ENCODE data around the gene IGFL4. TPM values are rescaled to one million over a fixed set of nuclear protein-coding genes. Genes with fewer than 3 reads are reported as not detected.

Gene IGFL4
- total and polyA plus RNA-seq, 3 donors from 2014 or later, result 0.37 to 0.79 (median 0.56) TPM

DNA sequence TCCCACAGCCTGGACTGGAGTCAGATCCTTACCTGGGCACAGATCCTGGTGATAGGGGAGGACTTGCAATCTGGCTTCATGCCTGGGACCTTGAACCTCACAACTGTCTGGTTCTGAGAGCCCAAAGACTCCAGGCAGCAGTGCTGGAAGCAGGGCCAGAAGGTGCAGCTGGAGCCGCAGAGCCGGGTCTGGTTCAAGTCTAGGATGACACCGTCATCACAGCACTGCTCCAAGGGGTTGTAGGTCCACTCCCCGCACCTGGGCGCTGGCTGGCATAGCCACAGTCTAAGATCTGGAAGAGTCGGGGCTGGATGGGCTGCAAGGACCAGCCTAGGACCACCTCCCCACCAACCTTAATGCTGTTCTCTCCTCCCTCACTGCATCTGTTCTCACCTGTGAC, 677 bp downstream of the IGFL4 start:
- H3K4me1 ChIP-seq, result no peaks in the 10 kb centered on the region
- TF ChIP-seq, protein P1, sequence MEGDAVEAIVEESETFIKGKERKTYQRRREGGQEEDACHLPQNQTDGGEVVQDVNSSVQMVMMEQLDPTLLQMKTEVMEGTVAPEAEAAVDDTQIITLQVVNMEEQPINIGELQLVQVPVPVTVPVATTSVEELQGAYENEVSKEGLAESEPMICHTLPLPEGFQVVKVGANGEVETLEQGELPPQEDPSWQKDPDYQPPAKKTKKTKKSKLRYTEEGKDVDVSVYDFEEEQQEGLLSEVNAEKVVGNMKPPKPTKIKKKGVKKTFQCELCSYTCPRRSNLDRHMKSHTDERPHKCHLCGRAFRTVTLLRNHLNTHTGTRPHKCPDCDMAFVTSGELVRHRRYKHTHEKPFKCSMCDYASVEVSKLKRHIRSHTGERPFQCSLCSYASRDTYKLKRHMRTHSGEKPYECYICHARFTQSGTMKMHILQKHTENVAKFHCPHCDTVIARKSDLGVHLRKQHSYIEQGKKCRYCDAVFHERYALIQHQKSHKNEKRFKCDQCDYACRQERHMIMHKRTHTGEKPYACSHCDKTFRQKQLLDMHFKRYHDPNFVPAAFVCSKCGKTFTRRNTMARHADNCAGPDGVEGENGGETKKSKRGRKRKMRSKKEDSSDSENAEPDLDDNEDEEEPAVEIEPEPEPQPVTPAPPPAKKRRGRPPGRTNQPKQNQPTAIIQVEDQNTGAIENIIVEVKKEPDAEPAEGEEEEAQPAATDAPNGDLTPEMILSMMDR (IDR thresholded peaks at IDR 0.05), result no peak
- TF ChIP-seq POLR2A (IDR thresholded peaks at IDR 0.05), result no peak
- H3K27ac ChIP-seq, result no peak overlapping the region
- no peak overlapping the region for H3K4me3 ChIP-seq
- DNase-seq, result no peak
- no peaks in the 10 kb centered on the region for H3K9me3 ChIP-seq
- no peaks in the 10 kb centered on the region for H3K27me3 ChIP-seq
- WGBS, 2 donors, result 90 to 95% methylated on average over 6 of the region's 6 CpGs
- intact Hi-C loops (cut with DNase I; ENCODE audit: low total_unique reads), result no loop called here
- H3K36me3 ChIP-seq (ENCODE audit: low read depth, missing control alignments), result no peaks in the 10 kb centered on the region

DNA sequence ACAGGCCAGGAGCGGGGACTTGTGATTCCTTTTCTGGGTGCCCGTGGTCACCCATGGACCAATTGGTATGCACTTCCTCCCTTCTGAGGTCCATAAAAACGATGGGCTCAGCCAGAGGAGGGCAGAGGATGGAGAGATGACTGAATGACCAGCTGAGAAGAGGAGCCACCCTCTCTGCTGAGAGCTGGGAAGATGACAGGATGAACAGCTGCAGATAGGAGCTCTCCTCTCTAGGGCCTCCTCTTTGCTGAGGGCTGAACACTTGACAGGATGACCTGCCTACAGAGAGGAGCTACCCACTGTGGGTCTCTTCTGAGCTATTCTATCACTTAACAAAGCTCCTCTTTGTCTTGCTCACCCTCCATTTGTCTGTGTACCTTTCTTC, 4.1 kb downstream of the IGFL4 start:
- Histone ChIP-seq H3K27me3 (no peaks in the 10 kb centered on the region), H3K36me3 (ENCODE audit: low read depth, missing control alignments) (no peaks in the 10 kb centered on the region), H3K4me1 (no peaks in the 10 kb centered on the region), H3K4me3 (no peak overlapping the region), H3K9me3 (no peaks in the 10 kb centered on the region), H3K27ac (no peak overlapping the region)
- DNase-seq, result no peak
- intact Hi-C loops (cut with DNase I; ENCODE audit: low total_unique reads), result no loop called here
- TF ChIP-seq, protein P1 (IDR thresholded peaks at IDR 0.05), result no peak
- no peak for TF ChIP-seq POLR2A (IDR thresholded peaks at IDR 0.05)
- 71 to 100% methylated on average over 1 to 3 of the region's 3 CpGs for WGBS, 2 donors

DNA sequence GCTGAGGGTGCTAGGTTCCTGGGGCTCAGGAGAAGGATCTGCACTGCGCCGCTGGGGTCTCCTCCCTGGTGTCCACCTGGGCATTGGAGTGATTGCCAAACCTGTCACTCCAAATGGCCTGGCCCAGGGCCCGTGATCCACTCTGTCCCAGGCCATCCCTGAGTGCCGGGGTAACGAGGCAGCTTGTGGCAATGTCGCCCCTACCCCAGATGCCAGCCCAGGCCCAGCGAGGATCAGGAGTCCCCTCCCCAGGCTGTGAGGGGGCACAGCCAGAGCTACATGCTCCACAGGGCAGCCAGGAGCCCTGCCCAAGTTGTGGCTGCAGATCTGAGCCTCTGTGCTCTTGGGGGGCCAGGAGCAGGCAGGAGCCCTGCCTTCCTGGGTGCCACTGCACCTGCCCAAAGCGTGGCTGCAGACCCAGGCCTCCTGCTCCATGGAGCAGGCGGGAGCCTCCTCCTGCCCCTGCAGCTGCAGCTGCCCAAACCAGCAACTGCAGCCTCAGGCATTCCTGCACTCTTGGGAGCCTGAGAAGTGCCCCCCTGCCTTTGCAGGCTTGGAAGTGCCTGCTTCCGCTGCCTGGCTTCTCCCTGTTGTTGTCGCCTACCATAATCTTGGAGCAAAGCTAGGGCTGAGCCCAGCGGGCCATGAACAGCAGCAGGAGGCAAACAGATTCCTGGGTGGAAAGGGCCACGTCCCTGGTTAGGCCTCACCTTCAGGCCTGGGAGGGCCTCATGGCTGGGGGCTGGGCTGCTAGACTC, 4.6 kb downstream of the IGFL4 start:
- no peak overlapping the region for H3K4me3 ChIP-seq
- intact Hi-C loops (cut with DNase I; ENCODE audit: low total_unique reads), result no loop called here
- no peaks in the 10 kb centered on the region for H3K27me3 ChIP-seq
- no peaks in the 10 kb centered on the region for H3K36me3 ChIP-seq (ENCODE audit: low read depth, missing control alignments)
- no peak for DNase-seq
- H3K27ac ChIP-seq, result no peak overlapping the region
- H3K4me1 ChIP-seq, result no peaks in the 10 kb centered on the region
- H3K9me3 ChIP-seq, result no peaks in the 10 kb centered on the region
- TF ChIP-seq, protein P1 (IDR thresholded peaks at IDR 0.05), result no peak
- TF ChIP-seq POLR2A (IDR thresholded peaks at IDR 0.05), result no peak
- 81 to 88% methylated on average over 4 to 13 of the region's 13 CpGs for WGBS, 2 donors

DNA sequence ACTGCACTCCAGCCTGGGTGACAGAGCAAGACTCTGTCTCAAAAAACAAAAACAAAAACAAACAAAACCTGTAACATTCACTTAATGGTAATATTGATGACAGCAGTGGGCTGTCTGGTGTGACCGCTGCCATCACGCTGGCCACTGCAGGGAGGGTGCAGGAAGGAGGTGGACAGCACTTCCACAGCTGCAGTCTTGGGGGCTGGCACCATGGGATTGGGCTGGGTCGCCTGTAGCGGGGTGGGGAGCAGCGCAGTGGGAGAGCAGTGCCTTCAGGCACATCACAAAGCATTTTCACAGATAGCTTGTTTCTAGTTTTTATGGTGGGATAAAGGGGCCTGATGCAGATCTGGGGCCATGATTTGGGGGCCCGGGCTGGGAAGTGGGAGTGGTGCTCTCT, 5.3 kb downstream of the IGFL4 start:
- DNase-seq, result no peak
- intact Hi-C loops (cut with DNase I; ENCODE audit: low total_unique reads), result no loop called here

More for the DNA sequence above, 5.3 kb downstream of the IGFL4 start:
- no peaks in the 10 kb centered on the region for H3K9me3 ChIP-seq
- H3K27me3 ChIP-seq, result no peaks in the 10 kb centered on the region
- H3K4me3 ChIP-seq, result no peak overlapping the region
- H3K27ac ChIP-seq, result no peak overlapping the region
- 93 to 96% methylated on average over 4 to 6 of the region's 6 CpGs for WGBS, 2 donors
- no peaks in the 10 kb centered on the region for H3K4me1 ChIP-seq
- TF ChIP-seq POLR2A (IDR thresholded peaks at IDR 0.05), result no peak
- TF ChIP-seq, protein P1 (IDR thresholded peaks at IDR 0.05), result no peak
- no peaks in the 10 kb centered on the region for H3K36me3 ChIP-seq (ENCODE audit: low read depth, missing control alignments)

Measured in testis (tissue), 3 donors.